IPS-15b (cell line): ENCODE measurements around the gene GSG1L.

Experiments
- H3K27me3 ChIP-seq: one replicate; pipeline ENCODE4 v1.6.1; 2013; ENCODE audit warnings: low read length; ENCODE audit not compliant: control insufficient read depth, insufficient read depth
- H3K36me3 ChIP-seq: one replicate; pipeline ENCODE4 v1.6.1; 2013; ENCODE audit warnings: low read length; ENCODE audit not compliant: control insufficient read depth, insufficient read depth
- H3K4me1 ChIP-seq: one replicate; pipeline ENCODE4 v1.6.1; 2013; ENCODE audit warnings: mild to moderate bottlenecking, low read length; ENCODE audit not compliant: control insufficient read depth, insufficient read depth
- H3K4me3 ChIP-seq: one replicate; pipeline ENCODE4 v1.5.1; 2013; ENCODE audit warnings: low read depth, low read length
- H3K9ac ChIP-seq: one replicate; pipeline ENCODE4 v1.6.1; 2013; ENCODE audit warnings: low read depth, mild to moderate bottlenecking, low read length
- H3K9me3 ChIP-seq: one replicate; pipeline ENCODE4 v1.6.1; 2013; ENCODE audit warnings: mild to moderate bottlenecking, low read length; ENCODE audit not compliant: control insufficient read depth, insufficient read depth

GSG1L gene

DNA sequence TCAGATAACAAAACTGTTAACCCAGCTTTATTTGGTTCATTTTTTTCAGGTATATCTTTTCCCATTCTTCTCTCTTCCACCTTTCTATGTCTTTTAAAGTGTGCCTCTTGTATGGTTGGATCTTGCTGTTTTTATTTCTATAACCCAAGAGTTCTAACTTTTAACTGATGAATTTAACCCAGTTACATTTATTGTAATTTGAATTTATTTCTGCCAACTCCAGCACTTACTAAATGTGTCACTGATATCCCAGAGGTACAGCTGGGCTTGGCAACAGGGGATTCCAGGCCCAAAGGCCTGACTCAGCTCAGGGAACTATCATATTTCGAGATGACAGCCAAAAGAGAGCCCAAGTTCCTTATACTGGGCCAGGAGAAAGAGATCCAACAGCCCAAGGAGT lies 200.1 kb downstream of the GSG1L start:
- H3K4me3 ChIP-seq = no peak overlapping the region
- no peak overlapping the region for H3K9ac ChIP-seq
- H3K27me3 ChIP-seq = no peaks in the 10 kb centered on the region
- H3K4me1 ChIP-seq = no peaks in the 10 kb centered on the region
- no peaks in the 10 kb centered on the region for H3K36me3 ChIP-seq
- peaks cover 4% of the 10 kb centered on the region for H3K9me3 ChIP-seq

DNA sequence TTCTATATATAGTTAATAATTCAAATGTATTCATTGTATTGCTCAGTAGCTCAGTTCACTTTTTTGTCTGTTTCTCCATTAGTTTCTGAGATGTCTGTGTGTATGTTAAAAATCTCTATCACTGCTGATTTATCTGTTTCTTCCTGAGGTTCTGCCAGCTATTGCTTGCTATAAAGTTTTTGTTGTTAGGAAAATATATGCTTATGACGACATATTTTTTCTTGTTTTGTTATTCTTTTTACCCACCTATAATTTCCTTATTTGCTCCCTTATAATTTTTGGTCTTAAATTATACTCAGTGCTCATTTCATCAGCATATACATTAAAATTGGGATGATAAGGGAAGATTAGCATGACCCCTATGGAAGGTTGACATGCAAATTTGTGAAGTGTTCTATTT lies 200.6 kb downstream of the GSG1L start:
- Histone ChIP-seq H3K9me3 (peaks cover 4% of the 10 kb centered on the region), H3K27me3 (no peaks in the 10 kb centered on the region), H3K9ac (no peak overlapping the region), H3K4me3 (no peak overlapping the region), H3K4me1 (no peaks in the 10 kb centered on the region), H3K36me3 (no peaks in the 10 kb centered on the region)

GRCh38 chr16:27860091-27860490 lies 203.4 kb downstream of the GSG1L start:
- Histone ChIP-seq H3K36me3 (no peaks in the 10 kb centered on the region), H3K4me1 (no peaks in the 10 kb centered on the region), H3K27me3 (no peaks in the 10 kb centered on the region), H3K4me3 (no peak overlapping the region), H3K9me3 (peaks cover 4% of the 10 kb centered on the region), H3K9ac (no peak overlapping the region)

DNA sequence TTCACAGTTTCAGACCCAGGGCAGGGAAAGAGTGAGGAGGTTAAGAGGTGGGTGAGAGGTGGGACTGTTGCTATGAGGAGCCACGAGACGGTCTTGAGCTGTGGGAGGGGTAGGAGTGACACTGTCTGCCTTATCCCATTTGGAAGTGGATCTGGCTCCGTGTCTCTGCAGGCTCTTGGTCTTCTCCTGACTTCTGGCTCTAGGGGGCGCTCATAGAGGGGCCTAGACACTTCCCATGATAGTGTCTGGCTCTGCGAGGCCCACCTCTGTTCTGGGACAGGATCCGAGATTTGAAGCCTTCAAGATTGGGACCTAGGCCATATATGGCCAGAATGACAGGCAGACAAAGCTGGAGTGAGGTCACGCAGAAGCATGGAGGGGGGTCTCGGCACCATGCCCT lies 204.5 kb downstream of the GSG1L start:
- peaks cover 4% of the 10 kb centered on the region for H3K9me3 ChIP-seq

GRCh38 chr16:27853651-27854050 lies 209.9 kb downstream of the GSG1L start:
- Histone ChIP-seq H3K27me3 (no peaks in the 10 kb centered on the region), H3K4me3 (no peak overlapping the region), H3K9ac (no peak overlapping the region), H3K4me1 (peaks cover 8% of the 10 kb centered on the region), H3K9me3 (no peaks in the 10 kb centered on the region), H3K36me3 (no peaks in the 10 kb centered on the region)

More for the DNA sequence above, 204.5 kb downstream of the GSG1L start:
- no peak overlapping the region for H3K9ac ChIP-seq
- no peak overlapping the region for H3K4me3 ChIP-seq
- no peaks in the 10 kb centered on the region for H3K27me3 ChIP-seq
- peaks cover 2% of the 10 kb centered on the region for H3K4me1 ChIP-seq
- no peaks in the 10 kb centered on the region for H3K36me3 ChIP-seq

GRCh38 chr16:27853101-27853500 lies 210.4 kb downstream of the GSG1L start:
- no peaks in the 10 kb centered on the region for H3K27me3 ChIP-seq
- peaks cover 8% of the 10 kb centered on the region for H3K4me1 ChIP-seq
- no peak overlapping the region for H3K9ac ChIP-seq
- H3K36me3 ChIP-seq = no peaks in the 10 kb centered on the region
- H3K9me3 ChIP-seq = no peaks in the 10 kb centered on the region
- no peak overlapping the region for H3K4me3 ChIP-seq

GRCh38 chr16:27852681-27853080 lies 210.8 kb downstream of the GSG1L start:
- H3K9me3 ChIP-seq = no peaks in the 10 kb centered on the region
- no peak overlapping the region for H3K9ac ChIP-seq

DNA sequence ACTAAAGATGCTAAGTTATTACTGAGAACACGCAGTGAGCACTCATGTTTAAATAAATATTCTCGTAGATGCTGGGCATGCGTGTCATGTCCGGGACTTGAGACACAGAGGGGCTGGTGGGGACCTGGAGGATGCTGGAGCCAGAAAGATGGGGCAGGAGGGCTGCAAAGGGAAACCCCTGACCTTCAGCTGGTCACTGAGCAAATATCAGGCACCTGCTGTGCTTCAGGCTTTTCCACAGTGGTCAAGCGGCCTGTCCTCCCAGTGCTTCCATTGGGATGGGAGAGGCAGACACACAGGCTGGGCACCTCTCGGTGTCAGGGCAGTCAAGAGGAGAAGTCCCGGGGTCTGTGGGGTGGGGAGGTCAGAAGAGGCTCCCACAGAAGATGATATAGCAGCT lies 211.4 kb downstream of the GSG1L start:
- Histone ChIP-seq H3K9ac (no peak overlapping the region), H3K9me3 (no peaks in the 10 kb centered on the region), H3K4me3 (no peak overlapping the region), H3K36me3 (no peaks in the 10 kb centered on the region), H3K27me3 (no peaks in the 10 kb centered on the region), H3K4me1 (peaks cover 8% of the 10 kb centered on the region)

More at GRCh38 chr16:27852681-27853080, 210.8 kb downstream of the GSG1L start:
- H3K36me3 ChIP-seq = no peaks in the 10 kb centered on the region
- H3K4me3 ChIP-seq = no peak overlapping the region
- no peaks in the 10 kb centered on the region for H3K27me3 ChIP-seq
- H3K4me1 ChIP-seq = peaks cover 8% of the 10 kb centered on the region

DNA sequence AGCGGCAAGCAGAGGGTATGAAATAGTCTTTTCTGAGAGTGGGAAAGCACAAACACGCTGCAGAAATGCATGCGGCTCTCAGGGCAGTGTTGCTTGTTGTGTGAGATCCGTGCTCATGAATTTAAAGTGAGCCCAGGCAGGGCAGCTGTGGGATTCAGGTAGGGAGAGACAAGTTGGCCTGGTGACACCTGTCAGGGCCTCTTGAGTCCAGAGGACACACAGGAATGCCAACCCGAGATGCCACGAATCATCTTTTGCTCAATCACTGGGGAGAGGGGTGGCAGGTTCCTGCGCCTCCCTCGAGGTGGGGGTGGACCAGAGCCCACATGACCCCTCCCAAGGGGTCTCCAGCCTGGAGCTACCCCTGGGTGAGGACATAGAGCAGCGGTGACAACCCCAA lies 211.9 kb downstream of the GSG1L start:
- H3K27me3 ChIP-seq = no peaks in the 10 kb centered on the region
- no peaks in the 10 kb centered on the region for H3K9me3 ChIP-seq
- H3K4me1 ChIP-seq = peaks cover 8% of the 10 kb centered on the region
- H3K9ac ChIP-seq = no peak overlapping the region
- H3K36me3 ChIP-seq = no peaks in the 10 kb centered on the region
- H3K4me3 ChIP-seq = no peak overlapping the region

- peaks cover 8% of the 10 kb centered on the region for H3K4me1 ChIP-seq
- H3K36me3 ChIP-seq = no peaks in the 10 kb centered on the region
- no peak overlapping the region for H3K4me3 ChIP-seq
- H3K9me3 ChIP-seq = no peaks in the 10 kb centered on the region
- no peaks in the 10 kb centered on the region for H3K27me3 ChIP-seq
- no peak overlapping the region for H3K9ac ChIP-seq
Observed at GRCh38 chr16:27849621-27850020, 213.9 kb downstream of the GSG1L start.

GRCh38 chr16:27847030-27847550 lies 216.4 kb downstream of the GSG1L start:
- Histone ChIP-seq H3K9me3 (no peaks in the 10 kb centered on the region), H3K9ac (no peak overlapping the region), H3K36me3 (no peaks in the 10 kb centered on the region), H3K27me3 (no peaks in the 10 kb centered on the region), H3K4me3 (no peak overlapping the region), H3K4me1 (peaks cover 5% of the 10 kb centered on the region)

DNA sequence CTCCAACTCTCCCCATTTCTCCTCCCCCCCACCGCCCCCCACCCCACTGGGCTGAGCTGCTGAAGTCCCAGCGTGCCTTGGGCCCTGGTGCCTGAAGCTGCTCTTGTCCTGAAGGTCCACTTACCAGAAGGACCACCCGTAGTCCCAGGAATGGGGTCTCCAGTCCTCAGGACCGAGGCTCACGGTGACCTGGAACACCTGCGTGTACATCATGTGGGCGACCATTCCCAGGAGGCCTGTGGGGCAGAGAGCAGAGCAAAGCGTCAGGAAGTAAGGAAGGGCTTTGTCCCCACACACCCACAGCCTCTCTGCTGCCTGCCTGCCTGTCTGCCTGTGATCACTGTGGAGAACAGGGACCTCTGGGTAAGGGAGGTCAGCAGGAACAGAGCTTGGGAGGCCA lies 218.7 kb downstream of the GSG1L start:
- no peaks in the 10 kb centered on the region for H3K9me3 ChIP-seq

More for the DNA sequence above, 218.7 kb downstream of the GSG1L start:
- Histone ChIP-seq H3K27me3 (no peaks in the 10 kb centered on the region), H3K9ac (no peak overlapping the region), H3K4me3 (no peak overlapping the region), H3K4me1 (no peaks in the 10 kb centered on the region), H3K36me3 (no peaks in the 10 kb centered on the region)
